H7 (cell line): ENCODE measurements around the gene WRNIP1. TPM values are rescaled to one million over a fixed set of nuclear protein-coding genes. Genes with fewer than 3 reads are reported as not detected.
"Not testable (repeated sequence)": the region's sequence is repeated elsewhere in the genome, so short reads cannot be mapped to it uniquely, and the experiment has no call there.

Source experiments
- DNase-seq: peaks from one replicate; pipeline ENCODE4 v3.0.0; 2012
- H3K27me3 ChIP-seq: 2 replicates; pipeline ENCODE4 v1.6.0; 2011; ENCODE audit warnings: mild to moderate bottlenecking, low read length; ENCODE audit not compliant: control insufficient read depth, insufficient read depth
- H3K36me3 ChIP-seq: replicated peaks from 2 replicates; pipeline ENCODE4 v1.5.1; 2011; ENCODE audit warnings: low read length; ENCODE audit not compliant: control insufficient read depth, insufficient read depth
- H3K4me3 ChIP-seq: 2 replicates; pipeline ENCODE4 v1.5.1; 2011; ENCODE audit warnings: low read depth, mild to moderate bottlenecking, control low read depth, low read length, moderate library complexity; ENCODE audit not compliant: insufficient read depth
- total RNA-seq: library from RNA; depleted of rRNA; stranded (reverse); fragments of >200 nt; shearing (Covaris generic); gene quantifications from 2 replicates; pipeline ENCODE4 v1.2.3, GENCODE V29; 2014

The WRNIP1 gene
- total RNA-seq, 1 experiment from 2014 or later = 50.5 TPM

DNA sequence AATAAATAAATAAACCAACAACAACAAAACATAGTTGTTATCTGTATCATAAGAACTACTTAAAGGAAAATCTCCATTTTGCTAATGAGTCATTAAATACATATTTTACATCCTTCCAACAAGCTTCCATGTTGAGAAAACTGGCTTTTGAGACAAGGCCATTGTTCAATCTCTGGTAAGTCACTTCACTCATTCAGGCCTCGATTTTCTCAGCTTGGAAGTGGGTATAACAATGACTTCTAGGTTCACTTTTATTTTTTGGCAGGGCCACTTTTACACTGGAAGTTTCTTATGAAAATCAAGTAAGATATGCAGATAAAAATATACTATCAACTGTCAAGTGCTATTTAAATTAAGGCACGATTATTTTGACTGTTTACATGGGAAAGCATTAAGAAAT, 30.0 kb downstream of the WRNIP1 start:
- no peak for DNase-seq
- Histone ChIP-seq H3K27me3 (no peaks in the 10 kb centered on the region), H3K4me3 (no peak overlapping the region)

DNA sequence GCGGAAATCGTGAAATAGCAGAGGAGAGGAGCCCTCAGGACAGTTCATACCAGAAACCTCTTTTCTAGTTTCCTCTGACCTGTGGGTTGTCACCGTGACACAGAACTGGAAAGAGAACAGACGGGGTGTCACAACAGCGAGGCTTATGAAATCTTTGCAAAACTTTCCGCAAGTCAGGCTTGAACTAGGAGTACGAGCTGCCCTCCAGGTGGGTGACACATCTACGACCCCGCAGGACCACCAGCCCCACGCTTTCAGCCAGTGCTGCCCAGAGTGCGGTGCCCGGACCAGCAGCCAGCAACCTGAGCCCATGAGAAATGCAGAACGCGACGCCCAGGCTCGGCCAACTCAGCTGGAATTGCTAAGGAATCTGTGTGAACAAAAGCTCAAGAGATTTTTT, 30.8 kb downstream of the WRNIP1 start:
- DNase-seq = no peak
- Histone ChIP-seq H3K27me3 (no peaks in the 10 kb centered on the region), H3K36me3 (no peaks in the 10 kb centered on the region), H3K4me3 (no peak overlapping the region)

More for the DNA sequence above, 30.0 kb downstream of the WRNIP1 start:
- no peaks in the 10 kb centered on the region for H3K36me3 ChIP-seq

DNA sequence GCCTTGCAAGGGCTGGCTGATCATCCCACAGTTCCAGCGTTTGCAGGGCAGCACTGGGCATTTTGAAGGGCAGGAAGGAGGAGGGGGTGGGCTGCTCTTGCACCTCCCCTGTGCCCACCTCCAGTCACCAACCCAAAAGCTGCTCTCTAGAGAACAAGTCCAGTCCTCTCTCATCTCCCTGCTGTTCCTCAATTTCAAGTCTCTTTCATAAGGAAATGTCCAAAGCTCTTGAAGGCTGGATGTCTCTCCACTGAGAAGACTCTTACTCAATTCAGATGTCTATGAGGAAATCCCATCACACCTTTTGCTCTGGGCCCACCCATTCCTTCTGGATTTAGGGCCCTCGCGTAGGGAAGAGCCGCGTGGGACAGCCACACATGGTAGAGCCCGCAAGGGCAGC, 31.7 kb downstream of the WRNIP1 start:
- Histone ChIP-seq H3K36me3 (no peaks in the 10 kb centered on the region), H3K27me3 (no peaks in the 10 kb centered on the region), H3K4me3 (no peak overlapping the region)
- no peak for DNase-seq

DNA sequence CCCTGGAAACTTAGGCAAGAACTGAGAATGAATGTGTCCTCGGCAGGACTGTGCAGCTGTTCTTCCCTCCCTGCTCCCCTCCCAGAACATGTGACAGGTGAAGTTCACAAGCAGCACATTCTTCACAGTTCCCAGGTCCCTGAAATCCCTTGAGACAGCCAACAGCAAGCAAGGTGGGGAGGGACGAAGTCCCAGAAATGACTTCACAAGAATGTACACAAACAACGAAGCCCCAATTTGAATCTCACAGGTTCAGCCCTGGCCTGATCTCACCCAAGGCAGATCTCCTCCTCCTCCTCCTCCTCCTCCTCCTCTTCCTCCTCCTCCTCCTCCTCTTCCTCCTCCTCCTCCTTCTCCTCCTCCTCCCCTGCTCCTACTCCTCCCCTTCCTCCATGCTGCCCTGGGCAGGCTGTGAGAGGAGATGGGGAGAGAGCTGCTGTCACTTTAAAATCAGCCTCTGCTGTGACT, 32.4 kb downstream of the WRNIP1 start:
- H3K4me3 ChIP-seq = no peak overlapping the region
- no peaks in the 10 kb centered on the region for H3K36me3 ChIP-seq
- no peak for DNase-seq
- H3K27me3 ChIP-seq = no peaks in the 10 kb centered on the region

DNA sequence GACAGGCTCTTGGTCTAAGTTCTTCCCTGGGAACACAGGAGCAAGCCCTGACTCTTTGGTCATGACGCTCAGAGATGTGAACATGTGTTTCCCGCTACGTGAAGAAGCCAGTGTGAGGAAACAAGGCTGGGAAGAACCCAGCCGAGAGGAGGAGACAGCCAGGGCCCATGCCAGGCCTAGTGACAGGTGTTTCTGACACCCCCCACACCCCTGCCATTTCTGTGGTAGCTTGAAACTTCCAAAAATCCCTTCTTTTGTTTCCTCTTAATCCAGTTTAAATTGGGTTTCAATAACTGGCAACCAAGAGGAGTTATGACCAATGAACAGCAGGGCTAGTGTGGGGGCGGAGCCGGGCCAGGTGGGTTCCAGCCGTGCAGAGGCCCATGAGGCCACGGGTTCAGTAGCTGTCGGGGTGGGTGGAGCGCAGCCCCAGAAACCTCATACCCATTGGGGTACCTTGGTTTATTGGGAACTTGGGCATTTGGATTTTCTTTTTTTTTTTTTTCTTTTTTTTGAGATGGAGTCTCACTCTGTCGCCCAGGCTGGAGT, 33.5 kb downstream of the WRNIP1 start:
- DNase-seq = no peak
- Histone ChIP-seq H3K36me3 (no peaks in the 10 kb centered on the region), H3K4me3 (no peak overlapping the region), H3K27me3 (no peaks in the 10 kb centered on the region)

DNA sequence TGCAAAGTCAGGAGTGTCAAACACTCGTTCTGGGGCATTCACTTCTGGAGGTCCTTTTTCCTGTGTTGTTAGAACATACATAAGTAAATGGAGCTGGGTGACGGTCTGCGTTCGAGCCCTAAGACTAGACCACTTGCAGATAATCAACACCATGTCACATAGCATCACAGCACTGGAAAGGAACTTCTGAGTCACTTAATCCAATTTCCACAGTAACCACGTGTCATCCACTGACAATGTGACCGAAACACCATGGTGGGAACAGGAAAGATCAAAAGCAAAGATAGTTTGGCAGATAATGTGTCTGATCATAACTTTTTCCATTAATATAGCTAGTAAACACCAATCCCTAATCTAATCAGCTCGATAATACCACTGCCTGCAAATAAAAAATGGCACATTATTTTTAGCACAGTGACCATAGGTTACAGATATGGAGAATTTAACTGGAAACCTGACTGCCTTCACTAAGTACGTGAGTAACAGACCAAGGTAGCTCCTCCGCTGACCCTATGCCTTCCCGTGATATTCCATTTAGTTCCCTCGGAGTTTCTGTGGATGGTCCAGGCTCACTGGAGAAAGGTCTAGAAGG, 34.8 kb downstream of the WRNIP1 start:
- no peak overlapping the region for H3K4me3 ChIP-seq
- H3K36me3 ChIP-seq = no peaks in the 10 kb centered on the region
- DNase-seq = no peak
- no peaks in the 10 kb centered on the region for H3K27me3 ChIP-seq

DNA sequence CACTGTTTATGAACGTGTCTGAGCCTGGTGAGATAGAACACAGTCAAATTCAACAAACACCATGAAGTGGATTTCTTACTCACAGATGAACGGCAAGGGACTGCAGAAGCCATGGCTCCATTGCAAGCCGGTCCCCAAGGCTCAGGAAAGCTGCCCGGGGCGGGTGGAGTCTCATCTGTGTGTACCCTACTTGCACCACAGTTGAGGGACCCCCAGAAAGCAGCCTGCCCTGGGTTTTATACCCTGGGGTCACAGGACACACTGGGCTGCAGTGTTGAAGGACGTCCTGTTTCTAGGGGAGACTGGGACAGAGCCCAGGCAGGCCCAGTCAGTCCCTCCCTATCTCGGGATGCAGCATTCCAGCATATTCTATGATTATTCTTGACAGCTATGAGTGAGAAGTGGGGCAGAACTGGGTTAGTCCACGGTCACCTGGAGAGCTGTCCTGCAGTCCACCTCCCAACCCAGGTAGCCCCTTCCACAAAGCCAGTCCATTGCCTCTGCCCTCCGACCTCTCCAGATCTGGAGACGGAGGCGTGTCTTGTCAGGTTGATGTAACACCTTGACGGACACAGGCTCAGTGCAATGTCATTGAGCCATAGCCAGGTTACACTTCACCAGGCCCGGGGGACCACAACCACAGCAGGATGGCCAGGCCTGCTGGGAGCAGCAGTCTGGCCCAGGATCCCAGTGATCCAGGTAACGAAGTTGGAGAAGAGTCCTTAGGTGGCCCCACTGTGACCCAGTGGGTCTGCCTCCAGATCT, 35.5 kb downstream of the WRNIP1 start:
- no peak overlapping the region for H3K4me3 ChIP-seq
- no peaks in the 10 kb centered on the region for H3K27me3 ChIP-seq
- H3K36me3 ChIP-seq = no peaks in the 10 kb centered on the region
- no peak for DNase-seq

DNA sequence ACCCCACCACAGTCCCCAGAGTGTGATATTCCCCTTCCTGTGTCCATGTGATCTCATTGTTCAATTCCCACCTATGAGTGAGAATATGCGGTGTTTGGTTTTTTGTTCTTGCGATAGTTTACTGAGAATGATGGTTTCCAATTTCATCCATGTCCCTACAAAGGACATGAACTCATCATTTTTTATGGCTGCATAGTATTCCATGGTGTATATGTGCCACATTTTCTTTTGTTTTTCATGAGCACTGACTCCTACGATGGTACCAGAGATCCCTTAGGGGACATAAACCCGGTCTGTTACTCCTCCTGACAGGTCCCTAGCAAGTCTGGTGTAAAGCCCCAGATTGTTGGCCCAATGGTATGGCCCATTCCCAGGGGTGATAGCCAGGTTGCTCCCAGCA, 36.5 kb downstream of the WRNIP1 start:
- not testable (repeated sequence) for H3K36me3 ChIP-seq, H3K27me3 ChIP-seq, DNase-seq, H3K4me3 ChIP-seq

DNA sequence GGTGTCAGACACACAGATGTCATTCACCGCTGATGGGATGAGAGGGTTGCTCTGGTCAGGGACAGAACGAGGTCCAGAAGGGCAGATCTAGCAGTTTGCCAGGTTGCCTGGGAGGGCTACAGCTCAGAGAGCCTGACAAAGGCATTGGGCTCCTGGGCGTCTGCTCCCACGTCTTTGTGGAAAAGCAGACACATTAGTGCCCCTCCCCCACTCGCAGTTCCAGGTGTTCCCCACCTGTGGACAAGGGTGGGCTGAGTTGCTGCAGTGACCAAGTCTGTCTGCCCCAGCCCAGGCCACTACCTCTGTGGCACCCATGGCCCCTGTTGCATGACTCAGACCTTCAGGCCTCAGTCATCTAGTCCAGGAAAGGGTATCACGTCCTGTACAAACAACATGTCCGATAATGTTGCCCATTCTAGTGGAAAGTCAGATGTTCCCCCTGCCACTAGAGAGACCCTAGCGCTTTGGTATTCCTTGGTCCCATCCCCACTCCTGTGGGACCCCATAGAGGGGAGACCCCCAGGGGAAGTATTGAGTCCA, 37.4 kb downstream of the WRNIP1 start:
- Histone ChIP-seq H3K36me3 (no peaks in the 10 kb centered on the region), H3K27me3 (no peaks in the 10 kb centered on the region), H3K4me3 (no peak overlapping the region)
- DNase-seq = no peak

DNA sequence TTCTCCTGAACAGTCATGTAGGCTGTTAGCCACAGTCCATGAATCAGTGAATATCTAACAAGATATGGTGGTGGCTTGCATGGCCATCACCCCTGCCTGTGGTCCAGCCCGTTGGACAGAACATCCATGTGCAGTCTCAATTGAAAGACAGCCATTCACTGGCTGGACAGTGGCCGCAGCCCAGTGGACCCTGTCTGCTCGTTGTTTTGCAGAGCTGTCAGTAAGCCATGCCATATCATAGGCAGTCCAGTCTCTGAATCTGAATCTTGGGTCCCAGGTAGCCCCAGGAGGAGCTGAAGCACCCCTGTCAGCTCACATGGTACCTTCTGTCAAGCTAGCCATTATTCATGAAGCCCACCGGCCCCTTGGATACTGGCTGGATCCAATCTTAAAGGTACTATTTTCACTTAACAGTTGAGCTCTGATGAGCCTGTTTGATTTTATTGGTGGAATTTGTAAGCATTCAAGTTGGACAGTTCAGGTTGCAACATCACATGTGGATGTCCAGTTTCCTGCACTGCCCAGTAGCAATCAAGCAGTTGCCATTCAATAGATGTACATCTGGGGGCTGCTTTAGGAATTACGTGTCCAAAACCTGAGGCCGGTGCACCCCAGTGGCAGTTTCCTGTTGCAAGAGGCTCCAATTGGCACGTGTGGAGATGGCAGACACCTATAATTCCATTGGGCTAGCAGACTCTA, 38.7 kb downstream of the WRNIP1 start:
- Histone ChIP-seq H3K4me3 (no peak overlapping the region), H3K27me3 (no peaks in the 10 kb centered on the region), H3K36me3 (no peaks in the 10 kb centered on the region)
- no peak for DNase-seq

DNA sequence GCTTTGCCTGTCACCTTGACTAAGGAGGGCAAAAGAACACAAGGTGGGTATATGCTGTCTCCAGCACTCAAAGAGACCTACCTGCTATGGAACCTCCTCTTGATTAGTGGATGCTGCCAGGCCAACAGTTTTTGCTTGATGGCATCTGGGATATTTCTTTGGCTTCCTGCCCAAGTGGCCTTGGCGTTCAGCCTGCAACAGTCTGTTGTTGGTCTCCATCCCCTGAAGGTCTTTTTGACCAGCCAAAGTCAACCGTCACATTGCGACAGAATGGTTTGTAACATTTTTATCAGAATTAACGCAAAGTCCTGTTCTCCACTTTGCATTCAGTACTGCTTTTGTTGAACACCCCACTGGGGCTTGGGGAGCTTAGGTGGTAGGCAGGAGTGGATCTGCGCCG, 39.3 kb downstream of the WRNIP1 start:
- Histone ChIP-seq H3K36me3 (no peaks in the 10 kb centered on the region), H3K27me3 (no peaks in the 10 kb centered on the region)
- DNase-seq = no peak

DNA sequence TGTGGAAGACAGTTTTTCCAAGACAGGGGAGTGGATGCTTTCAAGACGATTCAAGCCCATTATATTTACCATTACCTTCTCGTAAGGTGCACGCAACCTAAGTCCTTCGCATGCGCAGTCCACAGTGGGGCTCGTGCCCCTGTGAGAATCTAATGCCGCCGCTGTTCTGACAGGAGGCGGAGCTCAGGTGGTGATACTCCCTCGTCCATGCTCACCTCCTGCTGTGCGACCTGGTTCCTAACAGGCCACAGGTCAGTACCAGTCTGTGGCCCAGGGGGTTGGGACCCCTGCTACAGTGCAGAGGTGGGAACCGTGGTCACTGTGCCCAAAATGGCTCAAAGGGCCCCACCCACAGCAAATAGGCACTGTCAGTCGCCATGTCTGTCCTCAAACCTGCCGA, 39.8 kb downstream of the WRNIP1 start:
- H3K4me3 ChIP-seq = no peak overlapping the region
- no peak for DNase-seq
- H3K36me3 ChIP-seq = no peaks in the 10 kb centered on the region
- H3K27me3 ChIP-seq = no peaks in the 10 kb centered on the region

More for the DNA sequence above, 39.3 kb downstream of the WRNIP1 start:
- no peak overlapping the region for H3K4me3 ChIP-seq

DNA sequence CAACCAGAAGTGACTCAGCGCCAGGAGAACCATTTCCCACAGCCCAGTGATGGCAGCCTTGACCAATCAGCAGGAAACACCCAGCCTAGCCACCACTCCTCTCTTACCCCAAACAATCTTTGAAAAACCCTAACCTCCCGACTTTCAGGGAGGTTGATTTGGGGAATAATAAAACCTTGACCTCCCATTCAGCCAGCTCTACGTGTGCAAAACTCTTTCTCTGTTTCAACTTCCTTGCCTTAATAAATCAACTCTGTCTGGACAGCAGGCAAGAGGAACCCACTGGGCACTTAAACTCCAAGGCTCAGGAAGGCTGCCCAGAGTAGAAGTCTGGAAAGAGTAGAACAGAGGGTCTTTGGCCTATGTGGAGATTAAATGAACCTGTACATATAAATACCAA, 41.5 kb downstream of the WRNIP1 start:
- H3K4me3 ChIP-seq = no peak overlapping the region
- H3K27me3 ChIP-seq = no peaks in the 10 kb centered on the region
- no peaks in the 10 kb centered on the region for H3K36me3 ChIP-seq
- DNase-seq = no peak

DNA sequence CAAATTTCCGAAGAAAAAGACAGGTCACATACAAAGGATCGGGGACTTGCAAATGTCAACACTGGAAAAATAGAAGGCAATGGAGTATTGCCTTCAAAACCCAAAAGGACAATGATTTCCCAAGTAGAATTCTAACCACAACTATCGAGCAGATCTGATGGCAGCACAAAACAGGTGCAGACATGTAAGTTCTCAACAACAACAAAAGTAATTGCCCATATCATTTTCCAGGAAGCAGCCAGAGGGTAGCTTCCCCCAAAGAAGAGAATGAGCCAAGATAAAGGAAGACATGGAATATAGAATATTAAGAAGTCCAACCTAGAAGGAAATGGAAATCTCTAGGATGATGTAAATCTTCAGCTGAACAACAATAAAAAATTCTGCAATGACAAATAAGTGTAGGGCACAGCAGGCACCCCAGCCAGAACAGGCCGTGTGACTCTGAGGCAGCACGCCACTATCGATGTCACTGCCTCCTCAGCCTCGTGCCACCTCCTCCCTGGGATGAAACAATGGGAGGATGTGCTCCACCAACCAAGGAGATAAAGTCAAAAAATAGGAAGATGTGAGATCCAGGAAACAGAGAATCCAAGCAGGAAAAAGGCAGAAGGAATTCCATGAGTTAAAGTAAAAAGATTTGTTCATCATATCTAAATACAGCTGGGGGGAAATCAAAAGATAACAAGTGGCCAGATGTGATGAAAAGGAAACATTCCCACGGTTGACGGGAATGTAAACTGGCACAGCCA, 42.3 kb downstream of the WRNIP1 start:
- H3K4me3 ChIP-seq = no peak overlapping the region
- no peak for DNase-seq
- no peaks in the 10 kb centered on the region for H3K36me3 ChIP-seq
- no peaks in the 10 kb centered on the region for H3K27me3 ChIP-seq
